Right lobe of liver (tissue), 6 donors: ENCODE data around the gene FMO3. TPM values are rescaled to one million over a fixed set of nuclear protein-coding genes. Genes with fewer than 3 reads are reported as not detected.

ENCODE experiments used
- ATAC-seq, 4 donors: fragments of 200-7000 bp; cut with Tn5 transposase; one replicate each; pipeline ENCODE4 v1.9.1; 2020; ENCODE audit warnings: mild to moderate bottlenecking in 4 of 4, moderate library complexity in 4 of 4
- DNase-seq, 3 donors: peaks; one replicate each; pipeline ENCODE4 v3.0.0-alpha.2; 2020
- H3K27ac ChIP-seq, 3 donors: fragments of 200-600 bp; one replicate each; pipeline ENCODE4 v1.8.0; 2022
- H3K27me3 ChIP-seq, 2 donors: fragments of 200-600 bp; one replicate each; pipeline ENCODE4 v1.8.0; 2022
- H3K36me3 ChIP-seq, 4 donors: fragments of 200-600 bp; sonication (generic) in 1 of 4; one replicate each; pipeline versions ENCODE4 v1.5.1 to v1.8.0; 2017 to 2022; ENCODE audit warnings: control low read depth in 1 of 4
- H3K4me1 ChIP-seq, 4 donors: fragments of 200-600 bp; sonication (generic) in 1 of 4; one replicate each; pipeline versions ENCODE4 v1.5.1 to v1.8.0; 2017 to 2022; ENCODE audit warnings: control low read depth in 1 of 4
- H3K4me3 ChIP-seq, 3 donors: fragments of 200-600 bp; one replicate each; pipeline ENCODE4 v1.8.0; 2022
- H3K9me3 ChIP-seq, 4 donors: fragments of 200-600 bp; sonication (generic) in 1 of 4; one replicate each; pipeline versions ENCODE4 v1.5.1 to v1.8.0; 2017 to 2022; ENCODE audit warnings: control low read depth in 1 of 4
- POLR2A ChIP-seq: fragments of 450-650 bp; IDR thresholded peaks from one replicate; pipeline ENCODE4 v1.6.1; 2017; ENCODE audit warnings: antibody characterized with exemption, mild to moderate bottlenecking
- WGBS: methylation state at CpG from one replicate; pipeline ENCODE4 v1.1.6; 2018; ENCODE audit warnings: low coverage, low lambda C conversion rate; ENCODE audit not compliant: insufficient coverage; ENCODE audit errors: missing lambda C conversion rate; 5-methylcytosine and 5-hydroxymethylcytosine counted together
- intact Hi-C, 2 donors: fragments of 100-400 bp; cut with DNase I; formaldehyde crosslinking; loops; one replicate each; pipeline versions ENCODE4 v1.11.2 to v1.14.1; 2022
- total RNA-seq, 6 experiments: library from RNA; depleted of rRNA in 2 of 6; stranded (reverse); fragments of >200 nt in 2 of 6; fragmentation: NEBNext Ultra II Directional in 3 of 6; extraction: Animal tissue kit (Norgen Biotek cat#: 25700) in 3 of 6; gene quantifications; one replicate each; pipeline versions ENCODE4 v1.1.0 to v1.2.4, GENCODE V29; 2016 to 2023
- TF ChIP-seq, protein P1 (sequence below), 4 donors: fragments of 200-600 bp in 3 of 4; fragments of 450-650 bp in 1 of 4; IDR thresholded peaks; one replicate each; pipeline versions ENCODE4 v1.5.1 to v1.8.0; 2016 to 2022; ENCODE audit warnings: antibody characterized with exemption in 4 of 4, mild to moderate bottlenecking in 2 of 4
- donor health status: DM: no; HTN: yes; CAD: no.
- donor health status: DM: no; HTN: no; CAD: no.
- donor health status: DM: no; HTN: no; CAD: no.
- donor health status: DM: no; HTN: yes; CAD: no.
- donor health status: DM: no; HTN: yes; CAD: no.

FMO3 gene
- total RNA-seq, 6 experiments from 2014 or later, result 107 to 428 (median 326) TPM

GRCh38 chr1:171119648-171120047 is 28.9 kb downstream of the FMO3 start:
- no peak for TF ChIP-seq POLR2A
- TF ChIP-seq, protein P1, sequence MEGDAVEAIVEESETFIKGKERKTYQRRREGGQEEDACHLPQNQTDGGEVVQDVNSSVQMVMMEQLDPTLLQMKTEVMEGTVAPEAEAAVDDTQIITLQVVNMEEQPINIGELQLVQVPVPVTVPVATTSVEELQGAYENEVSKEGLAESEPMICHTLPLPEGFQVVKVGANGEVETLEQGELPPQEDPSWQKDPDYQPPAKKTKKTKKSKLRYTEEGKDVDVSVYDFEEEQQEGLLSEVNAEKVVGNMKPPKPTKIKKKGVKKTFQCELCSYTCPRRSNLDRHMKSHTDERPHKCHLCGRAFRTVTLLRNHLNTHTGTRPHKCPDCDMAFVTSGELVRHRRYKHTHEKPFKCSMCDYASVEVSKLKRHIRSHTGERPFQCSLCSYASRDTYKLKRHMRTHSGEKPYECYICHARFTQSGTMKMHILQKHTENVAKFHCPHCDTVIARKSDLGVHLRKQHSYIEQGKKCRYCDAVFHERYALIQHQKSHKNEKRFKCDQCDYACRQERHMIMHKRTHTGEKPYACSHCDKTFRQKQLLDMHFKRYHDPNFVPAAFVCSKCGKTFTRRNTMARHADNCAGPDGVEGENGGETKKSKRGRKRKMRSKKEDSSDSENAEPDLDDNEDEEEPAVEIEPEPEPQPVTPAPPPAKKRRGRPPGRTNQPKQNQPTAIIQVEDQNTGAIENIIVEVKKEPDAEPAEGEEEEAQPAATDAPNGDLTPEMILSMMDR (IDR thresholded peaks at IDR 0.05), result no peak
- WGBS, result 35% methylated on average over 2 of the region's 2 CpGs
- Histone ChIP-seq H3K9me3 (no peaks in the 10 kb centered on the region), H3K27ac (peak overlapping the region in 1 of 3 donors; percentile 21), H3K4me3 (no peak overlapping the region), H3K36me3 (peaks cover 0 to 14% (median 2%) of the 10 kb centered on the region in 4 donors), H3K27me3 (no peaks in the 10 kb centered on the region), H3K4me1 (peaks cover 0 to 42% (median 5%) of the 10 kb centered on the region in 4 donors)
- DNase-seq, result no peak
- ATAC-seq, result peak; percentile 44 to 74 (median 64)
- intact Hi-C loops, result no loop called here

GRCh38 chr1:171122299-171122698 is 31.6 kb downstream of the FMO3 start:
- Histone ChIP-seq H3K4me3 (no peak overlapping the region), H3K36me3 (no peaks in the 10 kb centered on the region), H3K27me3 (no peaks in the 10 kb centered on the region), H3K4me1 (peaks cover 0 to 30% (median 5%) of the 10 kb centered on the region in 4 donors), H3K9me3 (no peaks in the 10 kb centered on the region), H3K27ac (peak overlapping the region in 1 of 3 donors; percentile 4)
- no peak for TF ChIP-seq POLR2A
- TF ChIP-seq, protein P1 (IDR thresholded peaks at IDR 0.05), result no peak
- intact Hi-C loops, result no loop called here
- no peak for DNase-seq
- peak; percentile 29 to 72 (median 62) for ATAC-seq

GRCh38 chr1:171122893-171123292 is 32.2 kb downstream of the FMO3 start:
- H3K27ac ChIP-seq, result no peak overlapping the region
- TF ChIP-seq POLR2A, result no peak
- TF ChIP-seq, protein P1 (IDR thresholded peaks at IDR 0.05), result no peak
- H3K27me3 ChIP-seq, result no peaks in the 10 kb centered on the region
- DNase-seq, result no peak
- no peaks in the 10 kb centered on the region for H3K9me3 ChIP-seq
- H3K36me3 ChIP-seq, result no peaks in the 10 kb centered on the region
- peaks cover 0 to 29% (median 5%) of the 10 kb centered on the region in 4 donors for H3K4me1 ChIP-seq
- intact Hi-C loops, result no loop called here
- H3K4me3 ChIP-seq, result no peak overlapping the region
- peak in 1 of 4 donors; percentile 48 for ATAC-seq

DNA sequence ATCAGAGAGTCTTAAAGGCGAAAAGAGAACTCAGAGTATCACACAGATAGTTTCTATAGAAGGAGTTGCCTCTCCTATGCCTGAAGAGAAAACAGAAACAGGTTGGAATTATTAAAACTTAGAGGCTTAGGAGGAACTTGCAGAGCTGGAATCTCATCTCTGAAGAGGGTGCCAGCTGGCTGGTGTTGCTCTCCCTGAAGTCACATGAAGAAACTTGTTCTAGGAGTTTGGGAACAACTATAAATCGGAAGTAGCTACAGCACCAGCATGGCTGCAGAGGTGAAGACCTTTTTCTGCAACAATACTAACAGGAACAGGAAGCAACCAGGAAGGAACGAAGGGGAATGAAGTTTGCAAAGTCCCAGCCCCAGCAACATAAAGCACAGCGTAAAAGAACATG is 35.8 kb downstream of the FMO3 start:
- intact Hi-C loops, result no loop called here
- H3K27ac ChIP-seq, result no peak overlapping the region

More for the DNA sequence above, 35.8 kb downstream of the FMO3 start:
- no peaks in the 10 kb centered on the region for H3K4me1 ChIP-seq
- no peaks in the 10 kb centered on the region for H3K36me3 ChIP-seq
- no peaks in the 10 kb centered on the region for H3K27me3 ChIP-seq
- H3K4me3 ChIP-seq, result no peak overlapping the region
- no peak for ATAC-seq
- no peaks in the 10 kb centered on the region for H3K9me3 ChIP-seq
- no peak for DNase-seq
- TF ChIP-seq POLR2A, result no peak
- TF ChIP-seq, protein P1 (IDR thresholded peaks at IDR 0.05), result no peak
- 64% methylated on average over 4 of the region's 4 CpGs for WGBS
